CD14-positive monocyte (primary cell): ENCODE data around the gene HPCAL4. TPM values are rescaled to one million over a fixed set of nuclear protein-coding genes. Genes with fewer than 3 reads are reported as not detected.
A peak's percentile ranks its signal among the peaks of the same experiment; 100 is the strongest.

Experiments
- DNase-seq, 3 donors: peaks; one replicate each; pipeline ENCODE4 v3.0.0-alpha.2; 2011 to 2022
- H2AFZ ChIP-seq: 2 replicates; pipeline ENCODE4 v1.6.0; 2012; ENCODE audit warnings: mild to moderate bottlenecking, low read depth, low read length, inconsistent platforms; ENCODE audit not compliant: insufficient read depth, poor library complexity, severe bottlenecking
- H3K27ac ChIP-seq, 2 donors: 1 replicate in 1 of 2; 2 replicates in 1 of 2; pipeline ENCODE4 v1.5.1; 2012 to 2013; ENCODE audit warnings: low read length in 2 of 2, control low read depth in 1 of 2, inconsistent platforms in 1 of 2, low read depth in 1 of 2, mild to moderate bottlenecking in 1 of 2
- H3K27me3 ChIP-seq, 2 donors: one replicate each; pipeline versions ENCODE4 v1.6.0 to v1.6.1; 2011 to 2013; ENCODE audit warnings: low read length in 2 of 2; ENCODE audit not compliant: control insufficient read depth in 2 of 2, insufficient read depth in 2 of 2
- H3K36me3 ChIP-seq, 2 donors: replicated peaks in 1 of 2; 1 replicate in 1 of 2; 2 replicates in 1 of 2; pipeline versions ENCODE4 v1.5.1 to v1.6.1; 2012 to 2013; ENCODE audit warnings: low read length in 2 of 2, control low read depth in 1 of 2, inconsistent platforms in 1 of 2, mild to moderate bottlenecking in 1 of 2; ENCODE audit not compliant: insufficient read depth in 2 of 2, control insufficient read depth in 1 of 2
- H3K4me1 ChIP-seq, 2 donors: 1 replicate in 1 of 2; 2 replicates in 1 of 2; pipeline versions ENCODE4 v1.5.1 to v1.6.1; 2012 to 2013; ENCODE audit warnings: low read length in 2 of 2, control low read depth in 1 of 2, inconsistent platforms in 1 of 2, mild to moderate bottlenecking in 1 of 2, moderate library complexity in 1 of 2; ENCODE audit not compliant: insufficient read depth in 2 of 2, control insufficient read depth in 1 of 2
- H3K4me2 ChIP-seq: replicated peaks from 2 replicates; pipeline ENCODE3; 2012; ENCODE audit warnings: low read length, moderate library complexity, mild to moderate bottlenecking; ENCODE audit not compliant: poor library complexity, severe bottlenecking; ENCODE audit errors: extremely low read depth
- H3K4me3 ChIP-seq, 3 experiments: fragments of 200-600 bp in 1 of 3; sonication (generic) in 1 of 3; replicated peaks in 1 of 3; 1 replicate in 2 of 3; 2 replicates in 1 of 3; pipeline ENCODE4 v1.5.1; 2011 to 2013; ENCODE audit warnings: low read length in 3 of 3, mild to moderate bottlenecking in 3 of 3, control low read depth in 2 of 3, low read depth in 2 of 3, inconsistent platforms in 1 of 3, moderate library complexity in 1 of 3
- H3K79me2 ChIP-seq: 2 replicates; pipeline ENCODE4 v1.6.0; 2012; ENCODE audit warnings: mild to moderate bottlenecking, control low read depth, inconsistent platforms, low read length, moderate library complexity; ENCODE audit not compliant: insufficient read depth
- H3K9ac ChIP-seq: 2 replicates; pipeline ENCODE4 v1.6.0; 2017; ENCODE audit warnings: low read length, mild to moderate bottlenecking; ENCODE audit not compliant: insufficient read depth, poor library complexity, severe bottlenecking
- H3K9me3 ChIP-seq, 2 donors: replicated peaks in 1 of 2; 1 replicate in 1 of 2; 2 replicates in 1 of 2; pipeline versions ENCODE4 v1.5.1 to v1.6.1; 2012 to 2013; ENCODE audit warnings: low read length in 2 of 2, control low read depth in 1 of 2; ENCODE audit not compliant: control insufficient read depth in 1 of 2, insufficient read depth in 1 of 2
- H4K20me1 ChIP-seq: 2 replicates; pipeline ENCODE4 v1.6.0; 2012; ENCODE audit warnings: mild to moderate bottlenecking, low read length, control low read depth, moderate library complexity; ENCODE audit not compliant: insufficient read depth
- H3K27ac Mint-ChIP-seq, 7 donors: one replicate each; pipeline ENCODE4 v1.8.0; 2020; ENCODE audit warnings: mild to moderate bottlenecking in 7 of 7, mixed read lengths in 7 of 7, moderate library complexity in 6 of 7, inconsistent platforms in 2 of 7
- H3K27me3 Mint-ChIP-seq, 3 donors: one replicate each; pipeline ENCODE4 v1.8.0; 2021 to 2022; ENCODE audit warnings: low read depth in 3 of 3, mild to moderate bottlenecking in 3 of 3, mixed read lengths in 3 of 3, moderate library complexity in 3 of 3, inconsistent platforms in 1 of 3
- H3K36me3 Mint-ChIP-seq, 2 donors: one replicate each; pipeline ENCODE4 v1.8.0; 2020; ENCODE audit warnings: mixed read lengths in 2 of 2, inconsistent platforms in 1 of 2, mild to moderate bottlenecking in 1 of 2
- H3K4me1 Mint-ChIP-seq: one replicate; pipeline ENCODE4 v1.8.0; 2020; ENCODE audit warnings: mild to moderate bottlenecking, mixed read lengths
- H3K4me3 Mint-ChIP-seq, 2 donors: one replicate each; pipeline ENCODE4 v1.8.0; 2020; ENCODE audit warnings: mild to moderate bottlenecking in 2 of 2, mixed read lengths in 2 of 2, moderate library complexity in 1 of 2
- H3K9me3 Mint-ChIP-seq, 7 donors: one replicate each; pipeline ENCODE4 v1.8.0; 2020 to 2022; ENCODE audit warnings: mixed read lengths in 7 of 7, mild to moderate bottlenecking in 6 of 7, moderate library complexity in 6 of 7, inconsistent platforms in 2 of 7
- CTCF ChIP-seq: fragments of 200-600 bp; IDR thresholded peaks from one replicate; pipeline ENCODE4 v1.8.0; 2022; ENCODE audit warnings: antibody characterized with exemption, mild to moderate bottlenecking
- WGBS: methylation state at CpG from one replicate; pipeline ENCODE4 v1.1.5; 2013; ENCODE audit warnings: missing lambda C conversion rate; ENCODE audit not compliant: insufficient coverage; 5-methylcytosine and 5-hydroxymethylcytosine counted together
- intact Hi-C, 2 donors: fragments of 100-400 bp; cut with micrococcal nuclease; formaldehyde crosslinking; loops; one replicate each; pipeline versions ENCODE4 v1.15.0 to v1.15.1; 2023
- polyA plus RNA-seq, 3 donors: library from polyadenylated mRNA; depleted of rRNA in 1 of 3; unstranded in 2 of 3; stranded (reverse) in 1 of 3; fragments of 300-500 nt in 2 of 3; fragments of >200 nt in 1 of 3; fragmentation: Illumina TruSeq in 2 of 3; gene quantifications; 1 replicate in 2 of 3; 2 replicates in 1 of 3; pipeline ENCODE4 v1.2.3, GENCODE V29; 2012 to 2021

The HPCAL4 gene
- polyA plus RNA-seq, 3 donors = 0.03 to 0.05 TPM; not detected in 1

GRCh38 chr1:39733161-39733560 lies 41.9 kb upstream of the HPCAL4 start:
- Mint-ChIP-seq H3K27me3 (peaks cover 42 to 67% (median 48%) of the 10 kb centered on the region in 3 donors), H3K4me3 (peak overlapping the region in 1 of 2 donors; percentile 20), H3K27ac (no peak overlapping the region), H3K9me3 (peaks cover 2 to 7% (median 4%) of the 10 kb centered on the region in 7 donors), H3K4me1 (peaks cover 7% of the 10 kb centered on the region), H3K36me3 (peaks cover 0 to 2% of the 10 kb centered on the region in 2 donors)
- no peak for TF ChIP-seq CTCF
- peaks cover 0 to 1% of the 10 kb centered on the region in 2 donors for H3K9me3 ChIP-seq
- H4K20me1 ChIP-seq = no peaks in the 10 kb centered on the region
- H3K27me3 ChIP-seq = peaks cover 5 to 48% of the 10 kb centered on the region in 2 donors
- H3K4me1 ChIP-seq = peaks cover 0 to under 1% of the 10 kb centered on the region in 2 donors
- H2AFZ ChIP-seq = no peak overlapping the region
- H3K4me3 ChIP-seq = no peak overlapping the region
- intact Hi-C loops = loop anchor here in 1 of 2 donors (10.0 kb wide), 1 partner anchor 52 kb away; the partner anchor contains the start of gene BMP8B
- no peaks in the 10 kb centered on the region for H3K36me3 ChIP-seq
- no peak overlapping the region for H3K27ac ChIP-seq
- WGBS = 77% methylated on average over 6 of the region's 7 CpGs
- no peak for DNase-seq
- H3K79me2 ChIP-seq = no peaks in the 10 kb centered on the region
- no peak overlapping the region for H3K4me2 ChIP-seq
- no peak overlapping the region for H3K9ac ChIP-seq

- Histone ChIP-seq H2AFZ (no peak overlapping the region), H3K27ac (no peak overlapping the region), H3K4me1 (no peaks in the 10 kb centered on the region), H3K79me2 (no peaks in the 10 kb centered on the region), H3K4me3 (no peak overlapping the region), H3K27me3 (peaks cover 9 to 53% of the 10 kb centered on the region in 2 donors), H3K36me3 (no peaks in the 10 kb centered on the region), H3K4me2 (no peak overlapping the region), H3K9me3 (peaks cover 0 to 5% of the 10 kb centered on the region in 2 donors), H4K20me1 (no peaks in the 10 kb centered on the region), H3K9ac (no peak overlapping the region)
- H3K27me3 Mint-ChIP-seq = peaks cover 46 to 71% (median 52%) of the 10 kb centered on the region in 3 donors
- TF ChIP-seq CTCF = no peak
- H3K27ac Mint-ChIP-seq = no peak overlapping the region
- DNase-seq = no peak
- peaks cover 12% of the 10 kb centered on the region for H3K4me1 Mint-ChIP-seq
- intact Hi-C loops = loop anchor here in 1 of 2 donors (10.0 kb wide), 1 partner anchor 52 kb away; the partner anchor contains the start of gene BMP8B
- H3K4me3 Mint-ChIP-seq = peak overlapping the region in 1 of 2 donors; percentile 47
- H3K9me3 Mint-ChIP-seq = peaks cover 3 to 9% (median 6%) of the 10 kb centered on the region in 7 donors
- WGBS = no CpG with 5 or more reads among the region's 3 CpGs
- peaks cover 0 to 6% of the 10 kb centered on the region in 2 donors for H3K36me3 Mint-ChIP-seq
Measured at GRCh38 chr1:39732730-39733129, 41.5 kb upstream of the HPCAL4 start.
